NCI-H128 (cell line): ENCODE data around the gene STAT6.
"Not testable (repeated sequence)": the region's sequence is repeated elsewhere in the genome, so short reads cannot be mapped to it uniquely, and the experiment has no call there.

Experiments used
- DNase-seq: peaks from one replicate; lab custom pipeline; 2025; ENCODE audit not compliant: unreplicated experiment; lab: John Stamatoyannopoulos, UW

Gene STAT6

GRCh38 chr12:57127726-57128518 lies 16.8 kb upstream of the STAT6 start, which contains the start of gene LRP1:
LRP1 (plus strand) TSS chr12:57128483; CDS start chr12:57128965, 482 bp downstream.
- peak; percentile 57 for DNase-seq

GRCh38 chr12:57127101-57127725 lies 16.1 kb upstream of the STAT6 start:
- peak; percentile 17 for DNase-seq

- no peak for DNase-seq
Measured at GRCh38 chr12:57126561-57126960, 15.4 kb upstream of the STAT6 start.

GRCh38 chr12:57126061-57126460 lies 14.9 kb upstream of the STAT6 start:
- DNase-seq = no peak

GRCh38 chr12:57124261-57124877 lies 13.2 kb upstream of the STAT6 start:
- peak; percentile 60 for DNase-seq

- no peak for DNase-seq
Measured at GRCh38 chr12:57123813-57124212, 12.7 kb upstream of the STAT6 start.

GRCh38 chr12:57120718-57121117 lies 9.6 kb upstream of the STAT6 start:
- not testable (repeated sequence) for DNase-seq

GRCh38 chr12:57119294-57120085 lies 8.3 kb upstream of the STAT6 start:
- DNase-seq = no peak

- no peak for DNase-seq
Measured at GRCh38 chr12:57118711-57119271, 7.6 kb upstream of the STAT6 start.

- DNase-seq = no peak
Measured at GRCh38 chr12:57116580-57117281, 5.6 kb upstream of the STAT6 start.

GRCh38 chr12:57112492-57113294 lies 1.5 kb upstream of the STAT6 start:
- DNase-seq = no peak

- no peak for DNase-seq
Measured at GRCh38 chr12:57110104-57111030, 795 bp downstream of the STAT6 start.

GRCh38 chr12:57109207-57110103 lies 1.7 kb downstream of the STAT6 start:
- no peak for DNase-seq

GRCh38 chr12:57107456-57108155 lies 3.6 kb downstream of the STAT6 start:
- no peak for DNase-seq

- DNase-seq = no peak
Measured at GRCh38 chr12:57106021-57106708, 5.0 kb downstream of the STAT6 start.
